Measurements from ENCODE around the gene PABPN1L. TPM values are rescaled to one million over a fixed set of nuclear protein-coding genes. Genes with fewer than 3 reads are reported as not detected.
A peak's percentile ranks its signal among the peaks of the same experiment; 100 is the strongest.

PABPN1L gene
- total RNA-seq, 1 experiment from 2014 or later = not detected

GRCh38 chr16:88842308-88842756, 24.1 kb downstream of the PABPN1L start:
- Mint-ChIP-seq H3K9me3 (no peaks in the 10 kb centered on the region), H3K27ac (peak overlapping the region in 1 of 3 experiments; percentile 82; a peak in 3 of 7 replicates)

More at GRCh38 chr16:88842308-88842756, 24.1 kb downstream of the PABPN1L start:
- no peak overlapping the region for H3K4me3 Mint-ChIP-seq
- Histone ChIP-seq H2AK5ac (ENCODE audit: insufficient read length, low read length) (no peak overlapping the region), H3K23me2 (ENCODE audit: insufficient read length, low read depth, low read length, poor library complexity, severe bottlenecking) (no peaks in the 10 kb centered on the region), H3K79me1 (ENCODE audit: insufficient read depth, low read depth, low read length, poor library complexity, severe bottlenecking) (no peaks in the 10 kb centered on the region), H4K5ac (ENCODE audit: insufficient read length, low read depth, low read length) (no peak overlapping the region), H2BK15ac (ENCODE audit: low read depth, low read length) (no peak overlapping the region), H3K4me2 (ENCODE audit: insufficient read depth, insufficient read length, low read length) (no peak overlapping the region), H3K27me3 (ENCODE audit: insufficient read depth, low read length) (no peaks in the 10 kb centered on the region), H3K27ac (ENCODE audit: insufficient read length, low read depth, low read length) (no peak overlapping the region), H2BK20ac (ENCODE audit: low read depth, low read length, poor library complexity, severe bottlenecking) (no peak overlapping the region), H3K9me3 (ENCODE audit: control insufficient read depth, low read depth, low read length) (no peaks in the 10 kb centered on the region), H3K4me1 (ENCODE audit: insufficient read depth, low read length) (no peaks in the 10 kb centered on the region), H3K9ac (ENCODE audit: extremely low read depth, insufficient read length, low read length) (no peak overlapping the region), H3K4ac (ENCODE audit: low read depth, low read length) (no peak overlapping the region), H3K79me2 (ENCODE audit: insufficient read depth, low read length) (no peaks in the 10 kb centered on the region), H2BK5ac (ENCODE audit: insufficient read length, low read length) (no peak overlapping the region), H3T11ph (ENCODE audit: low read length) (no peak overlapping the region), H3K18ac (ENCODE audit: insufficient read length, low read depth, low read length) (no peak overlapping the region), H2BK12ac (ENCODE audit: insufficient read length, low read depth, low read length) (no peak overlapping the region), H4K20me1 (ENCODE audit: control insufficient read depth, insufficient read depth, insufficient read length) (no peaks in the 10 kb centered on the region), H3K56ac (ENCODE audit: insufficient read length, low read depth, low read length) (no peak overlapping the region), H4K91ac (ENCODE audit: insufficient read length, low read depth, low read length) (no peak overlapping the region), H2BK120ac (ENCODE audit: low read depth, low read length, poor library complexity, severe bottlenecking) (no peak overlapping the region), H2AFZ (ENCODE audit: low read length) (no peak overlapping the region), H3K23ac (ENCODE audit: insufficient read length, low read depth, low read length) (no peak overlapping the region), H4K8ac (replicated peaks; ENCODE audit: insufficient read length, low read depth, low read length) (no peak overlapping the region), H3K14ac (ENCODE audit: insufficient read depth, low read length) (no peak overlapping the region)
- H3K36me3 Mint-ChIP-seq (ENCODE audit: insufficient read depth in 1 of 3, low read depth in 3 of 3) = peaks cover 4 to 11% (median 9%) of the 10 kb centered on the region in 3 experiments; a peak in 6 of 7 replicates
- no peak for TF ChIP-seq CTCF (conservative IDR thresholded peaks at IDR 0.05)
- H3K27me3 Mint-ChIP-seq (ENCODE audit: low read depth) = no peaks in the 10 kb centered on the region
- no peaks in the 10 kb centered on the region for H3K4me1 Mint-ChIP-seq
- no peak for DNase-seq
- WGBS (ENCODE audit: extremely low coverage, insufficient read length, low lambda C conversion rate) = no CpG with 5 or more reads among the region's 15 CpGs
